ENCODE measurements around the gene AHNAK2. TPM values are rescaled to one million over a fixed set of nuclear protein-coding genes. Genes with fewer than 3 reads are reported as not detected.

AHNAK2 gene
- total and polyA plus RNA-seq, 2 experiments from 2014 or later, result 1.8 to 4.6 TPM

DNA sequence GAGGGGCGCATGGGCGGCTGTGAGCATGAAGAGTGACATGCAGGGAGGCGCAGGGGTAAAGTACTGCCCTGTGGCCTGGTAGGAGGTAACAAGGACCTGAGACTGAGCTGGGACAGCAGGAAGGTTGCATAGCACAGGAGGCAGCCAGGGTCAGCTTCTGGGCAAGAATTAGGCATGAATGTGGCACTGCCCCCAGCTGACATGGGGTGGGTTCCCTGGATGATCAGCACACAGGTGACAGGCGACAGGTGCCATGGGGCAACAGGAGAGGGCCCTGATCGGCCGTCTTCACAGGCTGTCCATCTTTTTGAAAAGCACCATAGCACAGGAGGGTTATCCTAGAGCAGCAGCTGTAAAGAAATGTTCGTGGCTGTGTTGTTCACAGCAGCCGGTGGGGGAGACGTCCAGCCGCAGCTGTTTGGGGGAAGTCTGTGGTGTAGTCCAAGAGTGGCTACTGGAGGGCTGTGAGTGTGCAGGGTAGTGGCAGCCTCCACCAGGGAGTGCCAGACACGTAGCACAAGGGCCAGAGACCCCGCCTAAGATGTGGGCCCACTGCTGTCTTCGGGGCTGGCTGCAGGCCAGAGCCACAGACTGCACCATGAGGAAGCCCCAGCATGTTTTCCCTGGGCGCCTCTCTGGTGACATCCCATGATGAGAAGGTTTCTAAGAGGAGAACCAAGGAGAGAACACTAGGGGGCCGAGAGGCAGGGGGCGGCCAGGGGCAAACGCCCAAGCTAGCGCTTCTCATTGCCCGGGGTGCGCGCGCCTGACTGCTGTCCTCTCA lies 15.8 kb upstream of the AHNAK2 start:
- no peak overlapping the region for H3K27ac ChIP-seq
- TF ChIP-seq EZH2 (IDR thresholded peaks at IDR 0.05; ENCODE audit: borderline replicate concordance) (no peak), EZH2phosphoT487 (IDR thresholded peaks at IDR 0.05; ENCODE audit: low read depth, severe bottlenecking, unreplicated experiment) (no peak)
- TF ChIP-seq, protein P1, sequence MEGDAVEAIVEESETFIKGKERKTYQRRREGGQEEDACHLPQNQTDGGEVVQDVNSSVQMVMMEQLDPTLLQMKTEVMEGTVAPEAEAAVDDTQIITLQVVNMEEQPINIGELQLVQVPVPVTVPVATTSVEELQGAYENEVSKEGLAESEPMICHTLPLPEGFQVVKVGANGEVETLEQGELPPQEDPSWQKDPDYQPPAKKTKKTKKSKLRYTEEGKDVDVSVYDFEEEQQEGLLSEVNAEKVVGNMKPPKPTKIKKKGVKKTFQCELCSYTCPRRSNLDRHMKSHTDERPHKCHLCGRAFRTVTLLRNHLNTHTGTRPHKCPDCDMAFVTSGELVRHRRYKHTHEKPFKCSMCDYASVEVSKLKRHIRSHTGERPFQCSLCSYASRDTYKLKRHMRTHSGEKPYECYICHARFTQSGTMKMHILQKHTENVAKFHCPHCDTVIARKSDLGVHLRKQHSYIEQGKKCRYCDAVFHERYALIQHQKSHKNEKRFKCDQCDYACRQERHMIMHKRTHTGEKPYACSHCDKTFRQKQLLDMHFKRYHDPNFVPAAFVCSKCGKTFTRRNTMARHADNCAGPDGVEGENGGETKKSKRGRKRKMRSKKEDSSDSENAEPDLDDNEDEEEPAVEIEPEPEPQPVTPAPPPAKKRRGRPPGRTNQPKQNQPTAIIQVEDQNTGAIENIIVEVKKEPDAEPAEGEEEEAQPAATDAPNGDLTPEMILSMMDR (IDR thresholded peaks at IDR 0.05; ENCODE audit: poor library complexity), result no peak
- no peaks in the 10 kb centered on the region for H3K36me3 ChIP-seq (replicated peaks; ENCODE audit: insufficient read depth, low read depth)
- H3K4me1 ChIP-seq (ENCODE audit: insufficient read depth), result no peaks in the 10 kb centered on the region
- H3K9me3 ChIP-seq (ENCODE audit: low read depth), result no peaks in the 10 kb centered on the region
- H3K9me2 ChIP-seq (replicated peaks; ENCODE audit: insufficient read depth), result no peaks in the 10 kb centered on the region
- no peak overlapping the region for H3K4me3 ChIP-seq
- no peak overlapping the region for H2AFZ ChIP-seq
- no peak overlapping the region for H3K4me2 ChIP-seq
- 90% methylated on average over 22 of the region's 22 CpGs for WGBS (ENCODE audit: low lambda C conversion rate, missing lambda C conversion rate)
- H3K79me2 ChIP-seq, result no peaks in the 10 kb centered on the region
- no peaks in the 10 kb centered on the region for H3K27me3 ChIP-seq
- no peaks in the 10 kb centered on the region for H4K20me1 ChIP-seq (ENCODE audit: insufficient read depth, poor library complexity, severe bottlenecking)
- no peak for DNase-seq (ENCODE audit: low spot score)

DNA sequence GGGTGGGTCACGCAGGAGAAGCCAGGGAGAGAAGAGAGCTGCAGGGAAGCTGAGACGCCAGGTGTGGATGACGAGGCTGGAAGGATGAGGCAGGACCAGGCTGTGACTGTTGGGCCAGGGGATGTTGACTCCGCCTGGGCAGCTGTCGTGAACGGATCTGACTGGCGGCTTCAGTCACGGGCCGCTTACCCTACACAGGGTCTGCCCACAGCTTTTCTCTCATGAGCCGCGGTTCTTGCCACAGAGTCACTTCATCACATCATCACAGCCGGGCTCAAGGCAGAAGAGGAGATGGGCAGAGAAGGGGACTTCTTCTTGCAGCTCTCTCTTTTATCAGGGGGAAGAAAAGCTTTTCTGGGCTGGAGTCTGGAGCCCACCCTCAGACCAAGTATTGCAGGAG lies 15.1 kb upstream of the AHNAK2 start:
- Histone ChIP-seq H3K9me3 (ENCODE audit: low read depth) (no peaks in the 10 kb centered on the region), H3K4me1 (ENCODE audit: insufficient read depth) (no peaks in the 10 kb centered on the region), H2AFZ (no peak overlapping the region), H3K4me2 (no peak overlapping the region), H3K9me2 (replicated peaks; ENCODE audit: insufficient read depth) (no peaks in the 10 kb centered on the region), H3K79me2 (no peaks in the 10 kb centered on the region), H3K27ac (no peak overlapping the region), H3K27me3 (no peaks in the 10 kb centered on the region), H4K20me1 (ENCODE audit: insufficient read depth, poor library complexity, severe bottlenecking) (no peaks in the 10 kb centered on the region), H3K4me3 (no peak overlapping the region), H3K36me3 (replicated peaks; ENCODE audit: insufficient read depth, low read depth) (no peaks in the 10 kb centered on the region)
- TF ChIP-seq EZH2phosphoT487 (IDR thresholded peaks at IDR 0.05; ENCODE audit: low read depth, severe bottlenecking, unreplicated experiment) (no peak), EZH2 (IDR thresholded peaks at IDR 0.05; ENCODE audit: borderline replicate concordance) (no peak)
- TF ChIP-seq, protein P1 (IDR thresholded peaks at IDR 0.05; ENCODE audit: poor library complexity), result no peak
- no peak for DNase-seq (ENCODE audit: low spot score)
- WGBS (ENCODE audit: low lambda C conversion rate, missing lambda C conversion rate), result 93% methylated on average over 12 of the region's 12 CpGs

DNA sequence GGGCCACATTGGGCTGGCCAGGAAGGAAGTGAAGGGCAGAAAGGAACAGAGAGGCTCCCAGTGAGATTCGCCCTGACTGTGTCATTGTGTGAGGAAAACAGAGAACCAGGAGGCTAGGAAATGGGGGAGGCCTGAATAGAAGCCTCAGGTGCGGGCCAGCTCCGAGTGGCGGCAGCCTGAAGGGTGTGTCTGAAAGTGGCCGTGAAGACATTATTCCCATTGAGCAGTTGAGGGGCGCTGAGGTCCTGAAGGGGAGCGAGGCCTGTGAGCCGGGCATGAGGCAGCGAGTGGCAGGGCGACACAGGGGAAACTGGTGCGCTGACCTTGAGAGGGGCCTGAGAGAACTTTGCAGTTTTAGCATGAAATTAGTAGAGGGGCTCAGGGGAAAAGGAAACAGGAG lies 14.3 kb upstream of the AHNAK2 start:
- no peaks in the 10 kb centered on the region for H3K36me3 ChIP-seq (replicated peaks; ENCODE audit: insufficient read depth, low read depth)
- no peaks in the 10 kb centered on the region for H3K4me1 ChIP-seq (ENCODE audit: insufficient read depth)
- no peaks in the 10 kb centered on the region for H4K20me1 ChIP-seq (ENCODE audit: insufficient read depth, poor library complexity, severe bottlenecking)
- 98% methylated on average over 11 of the region's 11 CpGs for WGBS (ENCODE audit: low lambda C conversion rate, missing lambda C conversion rate)
- no peak overlapping the region for H3K4me3 ChIP-seq
- H3K27me3 ChIP-seq, result no peaks in the 10 kb centered on the region
- no peak overlapping the region for H3K4me2 ChIP-seq
- DNase-seq (ENCODE audit: low spot score), result no peak
- TF ChIP-seq, protein P1 (IDR thresholded peaks at IDR 0.05; ENCODE audit: poor library complexity), result no peak
- no peak for TF ChIP-seq EZH2phosphoT487 (IDR thresholded peaks at IDR 0.05; ENCODE audit: low read depth, severe bottlenecking, unreplicated experiment)
- TF ChIP-seq EZH2 (IDR thresholded peaks at IDR 0.05; ENCODE audit: borderline replicate concordance), result no peak
- H3K9me2 ChIP-seq (replicated peaks; ENCODE audit: insufficient read depth), result no peaks in the 10 kb centered on the region
- H2AFZ ChIP-seq, result no peak overlapping the region
- H3K9me3 ChIP-seq (ENCODE audit: low read depth), result no peaks in the 10 kb centered on the region
- H3K79me2 ChIP-seq, result no peaks in the 10 kb centered on the region
- no peak overlapping the region for H3K27ac ChIP-seq

All from hepatocyte (in vitro differentiated cells).